HepG2 (cell line): Measurements from ENCODE around the gene FMNL1. TPM values are rescaled to one million over a fixed set of nuclear protein-coding genes. Genes with fewer than 3 reads are reported as not detected.

Source experiments
- BORCS8-MEF2B ChIP-seq: sonication (generic); formaldehyde crosslinking; IDR thresholded peaks from 2 replicates; pipeline ENCODE4 v1.8.0; 2022; ENCODE audit warnings: mild to moderate bottlenecking, missing genetic modification reagents
- CBX1 ChIP-seq: IDR thresholded peaks from one replicate; pipeline ENCODE4 v1.6.1; 2016; ENCODE audit warnings: antibody characterized with exemption, low read depth
- SP140L ChIP-seq: sonication (generic); formaldehyde crosslinking; IDR thresholded peaks from 2 replicates; pipeline ENCODE4 v1.4.0; 2020; ENCODE audit warnings: missing genetic modification reagents, borderline replicate concordance
- ZNF124 ChIP-seq: sonication (generic); formaldehyde crosslinking; IDR thresholded peaks from 2 replicates; pipeline ENCODE4 v1.4.0; 2020; ENCODE audit warnings: missing genetic modification reagents
- ZNF205 ChIP-seq: IDR thresholded peaks from 2 replicates; pipeline ENCODE4 v1.6.1; 2018; ENCODE audit warnings: missing biosample characterization, missing genetic modification reagents
- ZNF460 ChIP-seq: sonication (generic); formaldehyde crosslinking; IDR thresholded peaks from 2 replicates; pipeline ENCODE4 v1.5.1; 2020; ENCODE audit warnings: missing genetic modification reagents, mild to moderate bottlenecking, borderline replicate concordance
- polyA plus RNA-seq, 8 experiments: library from polyadenylated mRNA; depleted of rRNA in 3 of 8; stranded (reverse) in 7 of 8; unstranded in 1 of 8; fragments of >200 nt; fragmentation: Illumina TruSeq in 4 of 8; extraction: Trizol in 4 of 8; gene quantifications; 2 replicates each; pipeline versions ENCODE4 v1.2.1 to v1.2.3, GENCODE V29; 2011 to 2016; ENCODE audit warnings: low read depth in 4 of 8, missing spikeins in 1 of 8, mixed read lengths in 1 of 8; ENCODE audit not compliant: insufficient read depth in 1 of 8
- total RNA-seq, 5 experiments: library from RNA; depleted of rRNA; stranded (reverse); fragments of >200 nt; fragmentation: Illumina TruSeq; extraction: Trizol; gene quantifications; 2 replicates each; pipeline ENCODE4 v1.2.3, GENCODE V29; 2016; ENCODE audit warnings: low read depth in 1 of 5
- TF ChIP-seq, protein P1 (sequence below): sonication (generic); formaldehyde crosslinking; IDR thresholded peaks from 2 replicates; pipeline ENCODE4 v1.5.1; 2020; ENCODE audit warnings: mild to moderate bottlenecking, missing genetic modification reagents, borderline replicate concordance
- TF ChIP-seq, protein P2 (sequence below): sonication (generic); formaldehyde crosslinking; IDR thresholded peaks from 2 replicates; pipeline ENCODE4 v1.4.0; 2020; ENCODE audit warnings: missing genetic modification reagents, borderline replicate concordance
- TF ChIP-seq, protein P3 (sequence below): IDR thresholded peaks from 2 replicates; pipeline ENCODE4 v1.6.1; 2016; ENCODE audit warnings: missing compliant biosample characterization, missing genetic modification reagents, borderline replicate concordance
- TF ChIP-seq, protein P4 (sequence below): sonication (generic); formaldehyde crosslinking; IDR thresholded peaks from 2 replicates; pipeline ENCODE4 v1.5.0; 2020; ENCODE audit warnings: mild to moderate bottlenecking, missing genetic modification reagents
- TF ChIP-seq, protein P5 (sequence below): sonication (generic); formaldehyde crosslinking; IDR thresholded peaks from 2 replicates; pipeline ENCODE4 v1.5.1; 2020; ENCODE audit warnings: mild to moderate bottlenecking, moderate library complexity, missing genetic modification reagents

Gene FMNL1
- total and polyA plus RNA-seq, 2 of the 13 experiments (the other 11 are each of a cell fraction or from before 2014, with no cell fraction given) = 0.53 to 0.70 TPM

DNA sequence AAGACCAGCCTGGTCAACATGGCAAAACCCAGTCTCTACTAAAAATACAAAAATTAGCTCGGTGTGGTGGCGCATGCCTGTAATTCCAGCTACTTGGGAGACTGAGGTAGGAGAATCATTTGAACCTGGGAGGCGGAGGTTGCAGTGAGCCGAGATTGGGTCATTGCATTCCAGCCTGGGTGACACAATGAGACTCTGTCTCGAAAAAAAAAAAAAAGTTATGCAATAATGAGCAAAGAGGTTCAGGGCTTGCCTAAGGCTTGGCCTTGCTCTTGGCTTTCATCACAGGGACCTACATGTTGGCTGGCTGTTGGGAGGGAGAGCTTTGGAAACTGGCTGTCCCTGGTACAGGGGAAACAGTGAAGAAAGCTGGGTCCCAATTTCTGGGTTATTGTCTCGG is 19.8 kb upstream of the FMNL1 start (continued):
- TF ChIP-seq, protein P1, sequence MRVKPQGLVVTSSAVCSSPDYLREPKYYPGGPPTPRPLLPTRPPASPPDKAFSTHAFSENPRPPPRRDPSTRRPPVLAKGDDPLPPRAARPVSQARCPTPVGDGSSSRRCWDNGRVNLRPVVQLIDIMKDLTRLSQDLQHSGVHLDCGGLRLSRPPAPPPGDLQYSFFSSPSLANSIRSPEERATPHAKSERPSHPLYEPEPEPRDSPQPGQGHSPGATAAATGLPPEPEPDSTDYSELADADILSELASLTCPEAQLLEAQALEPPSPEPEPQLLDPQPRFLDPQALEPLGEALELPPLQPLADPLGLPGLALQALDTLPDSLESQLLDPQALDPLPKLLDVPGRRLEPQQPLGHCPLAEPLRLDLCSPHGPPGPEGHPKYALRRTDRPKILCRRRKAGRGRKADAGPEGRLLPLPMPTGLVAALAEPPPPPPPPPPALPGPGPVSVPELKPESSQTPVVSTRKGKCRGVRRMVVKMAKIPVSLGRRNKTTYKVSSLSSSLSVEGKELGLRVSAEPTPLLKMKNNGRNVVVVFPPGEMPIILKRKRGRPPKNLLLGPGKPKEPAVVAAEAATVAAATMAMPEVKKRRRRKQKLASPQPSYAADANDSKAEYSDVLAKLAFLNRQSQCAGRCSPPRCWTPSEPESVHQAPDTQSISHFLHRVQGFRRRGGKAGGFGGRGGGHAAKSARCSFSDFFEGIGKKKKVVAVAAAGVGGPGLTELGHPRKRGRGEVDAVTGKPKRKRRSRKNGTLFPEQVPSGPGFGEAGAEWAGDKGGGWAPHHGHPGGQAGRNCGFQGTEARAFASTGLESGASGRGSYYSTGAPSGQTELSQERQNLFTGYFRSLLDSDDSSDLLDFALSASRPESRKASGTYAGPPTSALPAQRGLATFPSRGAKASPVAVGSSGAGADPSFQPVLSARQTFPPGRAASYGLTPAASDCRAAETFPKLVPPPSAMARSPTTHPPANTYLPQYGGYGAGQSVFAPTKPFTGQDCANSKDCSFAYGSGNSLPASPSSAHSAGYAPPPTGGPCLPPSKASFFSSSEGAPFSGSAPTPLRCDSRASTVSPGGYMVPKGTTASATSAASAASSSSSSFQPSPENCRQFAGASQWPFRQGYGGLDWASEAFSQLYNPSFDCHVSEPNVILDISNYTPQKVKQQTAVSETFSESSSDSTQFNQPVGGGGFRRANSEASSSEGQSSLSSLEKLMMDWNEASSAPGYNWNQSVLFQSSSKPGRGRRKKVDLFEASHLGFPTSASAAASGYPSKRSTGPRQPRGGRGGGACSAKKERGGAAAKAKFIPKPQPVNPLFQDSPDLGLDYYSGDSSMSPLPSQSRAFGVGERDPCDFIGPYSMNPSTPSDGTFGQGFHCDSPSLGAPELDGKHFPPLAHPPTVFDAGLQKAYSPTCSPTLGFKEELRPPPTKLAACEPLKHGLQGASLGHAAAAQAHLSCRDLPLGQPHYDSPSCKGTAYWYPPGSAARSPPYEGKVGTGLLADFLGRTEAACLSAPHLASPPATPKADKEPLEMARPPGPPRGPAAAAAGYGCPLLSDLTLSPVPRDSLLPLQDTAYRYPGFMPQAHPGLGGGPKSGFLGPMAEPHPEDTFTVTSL (CRISPR knock-in tag) = peak; percentile 78; the same call in 1 of the 2 replicates
- TF ChIP-seq, protein P2, sequence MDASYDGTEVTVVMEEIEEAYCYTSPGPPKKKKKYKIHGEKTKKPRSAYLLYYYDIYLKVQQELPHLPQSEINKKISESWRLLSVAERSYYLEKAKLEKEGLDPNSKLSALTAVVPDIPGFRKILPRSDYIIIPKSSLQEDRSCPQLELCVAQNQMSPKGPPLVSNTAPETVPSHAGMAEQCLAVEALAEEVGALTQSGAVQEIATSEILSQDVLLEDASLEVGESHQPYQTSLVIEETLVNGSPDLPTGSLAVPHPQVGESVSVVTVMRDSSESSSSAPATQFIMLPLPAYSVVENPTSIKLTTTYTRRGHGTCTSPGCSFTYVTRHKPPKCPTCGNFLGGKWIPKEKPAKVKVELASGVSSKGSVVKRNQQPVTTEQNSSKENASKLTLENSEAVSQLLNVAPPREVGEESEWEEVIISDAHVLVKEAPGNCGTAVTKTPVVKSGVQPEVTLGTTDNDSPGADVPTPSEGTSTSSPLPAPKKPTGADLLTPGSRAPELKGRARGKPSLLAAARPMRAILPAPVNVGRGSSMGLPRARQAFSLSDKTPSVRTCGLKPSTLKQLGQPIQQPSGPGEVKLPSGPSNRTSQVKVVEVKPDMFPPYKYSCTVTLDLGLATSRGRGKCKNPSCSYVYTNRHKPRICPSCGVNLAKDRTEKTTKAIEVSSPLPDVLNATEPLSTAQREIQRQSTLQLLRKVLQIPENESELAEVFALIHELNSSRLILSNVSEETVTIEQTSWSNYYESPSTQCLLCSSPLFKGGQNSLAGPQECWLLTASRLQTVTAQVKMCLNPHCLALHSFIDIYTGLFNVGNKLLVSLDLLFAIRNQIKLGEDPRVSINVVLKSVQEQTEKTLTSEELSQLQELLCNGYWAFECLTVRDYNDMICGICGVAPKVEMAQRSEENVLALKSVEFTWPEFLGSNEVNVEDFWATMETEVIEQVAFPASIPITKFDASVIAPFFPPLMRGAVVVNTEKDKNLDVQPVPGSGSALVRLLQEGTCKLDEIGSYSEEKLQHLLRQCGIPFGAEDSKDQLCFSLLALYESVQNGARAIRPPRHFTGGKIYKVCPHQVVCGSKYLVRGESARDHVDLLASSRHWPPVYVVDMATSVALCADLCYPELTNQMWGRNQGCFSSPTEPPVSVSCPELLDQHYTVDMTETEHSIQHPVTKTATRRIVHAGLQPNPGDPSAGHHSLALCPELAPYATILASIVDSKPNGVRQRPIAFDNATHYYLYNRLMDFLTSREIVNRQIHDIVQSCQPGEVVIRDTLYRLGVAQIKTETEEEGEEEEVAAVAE = peak; percentile 82; the same call in 1 of the 2 replicates
- TF ChIP-seq ZNF124 (CRISPR knock-in tag) (peak; percentile 95; the same call in 1 of the 2 replicates), ZNF460 (CRISPR knock-in tag) (peak; percentile 96), CBX1 (peak; percentile 71), SP140L (CRISPR knock-in tag) (0 out of 2 replicates have a peak, but pooled peaks have one; percentile 39), ZNF205 (CRISPR knock-in tag) (peak; percentile 91), BORCS8-MEF2B (CRISPR knock-in tag) (peak; percentile 67; the same call in 1 of the 2 replicates)
- TF ChIP-seq, protein P3, sequence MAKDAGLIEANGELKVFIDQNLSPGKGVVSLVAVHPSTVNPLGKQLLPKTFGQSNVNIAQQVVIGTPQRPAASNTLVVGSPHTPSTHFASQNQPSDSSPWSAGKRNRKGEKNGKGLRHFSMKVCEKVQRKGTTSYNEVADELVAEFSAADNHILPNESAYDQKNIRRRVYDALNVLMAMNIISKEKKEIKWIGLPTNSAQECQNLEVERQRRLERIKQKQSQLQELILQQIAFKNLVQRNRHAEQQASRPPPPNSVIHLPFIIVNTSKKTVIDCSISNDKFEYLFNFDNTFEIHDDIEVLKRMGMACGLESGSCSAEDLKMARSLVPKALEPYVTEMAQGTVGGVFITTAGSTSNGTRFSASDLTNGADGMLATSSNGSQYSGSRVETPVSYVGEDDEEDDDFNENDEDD (CRISPR knock-in tag) = 0 out of 2 replicates have a peak, but pooled peaks have one; percentile 20
- TF ChIP-seq, protein P4, sequence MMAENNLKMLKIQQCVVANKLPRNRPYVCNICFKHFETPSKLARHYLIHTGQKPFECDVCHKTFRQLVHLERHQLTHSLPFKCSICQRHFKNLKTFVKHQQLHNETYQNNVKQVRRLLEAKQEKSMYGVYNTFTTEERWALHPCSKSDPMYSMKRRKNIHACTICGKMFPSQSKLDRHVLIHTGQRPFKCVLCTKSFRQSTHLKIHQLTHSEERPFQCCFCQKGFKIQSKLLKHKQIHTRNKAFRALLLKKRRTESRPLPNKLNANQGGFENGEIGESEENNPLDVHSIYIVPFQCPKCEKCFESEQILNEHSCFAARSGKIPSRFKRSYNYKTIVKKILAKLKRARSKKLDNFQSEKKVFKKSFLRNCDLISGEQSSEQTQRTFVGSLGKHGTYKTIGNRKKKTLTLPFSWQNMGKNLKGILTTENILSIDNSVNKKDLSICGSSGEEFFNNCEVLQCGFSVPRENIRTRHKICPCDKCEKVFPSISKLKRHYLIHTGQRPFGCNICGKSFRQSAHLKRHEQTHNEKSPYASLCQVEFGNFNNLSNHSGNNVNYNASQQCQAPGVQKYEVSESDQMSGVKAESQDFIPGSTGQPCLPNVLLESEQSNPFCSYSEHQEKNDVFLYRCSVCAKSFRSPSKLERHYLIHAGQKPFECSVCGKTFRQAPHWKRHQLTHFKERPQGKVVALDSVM (CRISPR knock-in tag) = peak; percentile 88
- TF ChIP-seq, protein P5, sequence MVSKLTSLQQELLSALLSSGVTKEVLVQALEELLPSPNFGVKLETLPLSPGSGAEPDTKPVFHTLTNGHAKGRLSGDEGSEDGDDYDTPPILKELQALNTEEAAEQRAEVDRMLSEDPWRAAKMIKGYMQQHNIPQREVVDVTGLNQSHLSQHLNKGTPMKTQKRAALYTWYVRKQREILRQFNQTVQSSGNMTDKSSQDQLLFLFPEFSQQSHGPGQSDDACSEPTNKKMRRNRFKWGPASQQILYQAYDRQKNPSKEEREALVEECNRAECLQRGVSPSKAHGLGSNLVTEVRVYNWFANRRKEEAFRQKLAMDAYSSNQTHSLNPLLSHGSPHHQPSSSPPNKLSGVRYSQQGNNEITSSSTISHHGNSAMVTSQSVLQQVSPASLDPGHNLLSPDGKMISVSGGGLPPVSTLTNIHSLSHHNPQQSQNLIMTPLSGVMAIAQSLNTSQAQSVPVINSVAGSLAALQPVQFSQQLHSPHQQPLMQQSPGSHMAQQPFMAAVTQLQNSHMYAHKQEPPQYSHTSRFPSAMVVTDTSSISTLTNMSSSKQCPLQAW (CRISPR knock-in tag) = peak; percentile 78; the same call in 1 of the 2 replicates
